Panc1 (cell line): ENCODE measurements around the gene CFAP251. TPM values are rescaled to one million over a fixed set of nuclear protein-coding genes. Genes with fewer than 3 reads are reported as not detected.

Experiments
- ATAC-seq: fragments of 200-7000 bp; cut with Tn5 transposase; 2 replicates; pipeline ENCODE4 v1.9.1; 2020; ENCODE audit warnings: mild to moderate bottlenecking, moderate library complexity
- BruUV-seq: library from RNA; stranded (reverse); fragments of 400-500 nt; replicated peaks from 2 replicates; lab custom pipeline; 2021; lab: Mats Ljungman, UMichigan
- CTCF ChIA-PET: fragments of 300-600 bp; sonication (Branson Sonifier 250); formaldehyde crosslinking; loops from one replicate; lab custom pipeline; 2022; ENCODE audit warnings: antibody characterized with exemption; lab: Charles Lee
- POLR2A ChIA-PET: fragments of 300-600 bp; sonication (Branson Sonifier 250); formaldehyde crosslinking; loops from one replicate; lab custom pipeline; 2022; ENCODE audit warnings: antibody characterized with exemption; lab: Charles Lee
- DNase-seq: peaks from one replicate; pipeline ENCODE4 v3.0.0-alpha.2; 2010; ENCODE audit warnings: low read depth, low spot score
- H3K27ac ChIP-seq: 2 replicates; pipeline ENCODE4 v1.5.1; 2011; ENCODE audit warnings: mild to moderate bottlenecking, low read length, inconsistent platforms
- H3K27me3 ChIP-seq: fragments of 200-500 bp; sonication (Bioruptor generic); 2 replicates; pipeline ENCODE4 v1.6.0; 2014; ENCODE audit warnings: low read length, inconsistent platforms; ENCODE audit not compliant: control insufficient read depth, insufficient read depth
- H3K36me3 ChIP-seq: fragments of 200-500 bp; sonication (Bioruptor generic); 2 replicates; pipeline ENCODE4 v1.5.1; 2014; ENCODE audit warnings: inconsistent platforms, mild to moderate bottlenecking, low read length, moderate library complexity; ENCODE audit not compliant: control insufficient read depth, insufficient read depth
- H3K4me1 ChIP-seq: 2 replicates; pipeline ENCODE4 v1.5.1; 2011; ENCODE audit warnings: inconsistent platforms, mild to moderate bottlenecking, low read length, moderate library complexity; ENCODE audit not compliant: control insufficient read depth, insufficient read depth
- H3K4me3 ChIP-seq, 2 experiments: 2 replicates each; pipeline ENCODE4 v1.5.1; 2011 to 2012; ENCODE audit warnings: low read depth in 2 of 2, low read length in 2 of 2, mild to moderate bottlenecking in 2 of 2, inconsistent platforms in 1 of 2, moderate library complexity in 1 of 2
- H3K9me3 ChIP-seq: fragments of 200-500 bp; sonication (Bioruptor generic); 2 replicates; pipeline ENCODE4 v1.5.1; 2014; ENCODE audit warnings: low read depth, mild to moderate bottlenecking, inconsistent platforms, low read length, moderate library complexity; ENCODE audit not compliant: control insufficient read depth, insufficient read depth
- CTCF ChIP-seq: fragments of 450-650 bp; IDR thresholded peaks from 2 replicates; pipeline ENCODE4 v1.5.1; 2017; ENCODE audit warnings: mild to moderate bottlenecking
- POLR2AphosphoS5 ChIP-seq: IDR thresholded peaks from 2 replicates; pipeline ENCODE4 v1.6.1; 2012; ENCODE audit warnings: mild to moderate bottlenecking, low read depth, low read length, moderate library complexity
- REST ChIP-seq, 2 experiments: IDR thresholded peaks; 2 replicates each; pipeline ENCODE4 v1.6.1; 2011 to 2012; ENCODE audit warnings: low read depth in 2 of 2, control low read depth in 1 of 2, low read length in 1 of 2, mild to moderate bottlenecking in 1 of 2, moderate library complexity in 1 of 2; ENCODE audit not compliant: insufficient read depth in 1 of 2
- SIN3A ChIP-seq: IDR thresholded peaks from 2 replicates; pipeline ENCODE4 v1.6.1; 2012; ENCODE audit warnings: low read depth, mild to moderate bottlenecking, low read length, moderate library complexity, borderline replicate concordance; ENCODE audit not compliant: insufficient read depth
- TCF7L2 ChIP-seq: IDR thresholded peaks from 2 replicates; pipeline ENCODE4 v1.6.1; 2011; ENCODE audit warnings: mild to moderate bottlenecking, low read depth, low read length, inconsistent platforms
- in situ Hi-C: cut with HindIII; loops from 2 replicates; pipeline ENCODE4 v1.10.0; 2016; ENCODE audit warnings: low sequenced_read_pairs, low pct_unique_long_range_greater_than_20kb
- intact Hi-C: fragments of 100-400 bp; cut with micrococcal nuclease; formaldehyde crosslinking; loops from one replicate; pipeline ENCODE4 v1.10.0; 2022; ENCODE audit not compliant: unreplicated experiment
- total RNA-seq: library from RNA; stranded (reverse); gene quantifications from one replicate; pipeline ENCODE4 v1.2.1, GENCODE V29; 2021; ENCODE audit not compliant: unreplicated experiment

CFAP251 gene
- total RNA-seq, 1 experiment from 2014 or later, result 4.2 TPM

GRCh38 chr12:122018457-122018856, 100.1 kb downstream of the CFAP251 start:
- TF ChIP-seq SIN3A (no peak), CTCF (no peak), POLR2AphosphoS5 (no peak), REST (IDR thresholded peaks at IDR 0.05; ENCODE audit: insufficient read depth in 1 of 2, low read depth in 2 of 2, low read length in 1 of 2) (no peak), TCF7L2 (no peak)
- H3K4me1 ChIP-seq, result peaks cover 5% of the 10 kb centered on the region; the same call in 1 of the 2 replicates
- H3K27ac ChIP-seq, result no peak overlapping the region
- H3K27me3 ChIP-seq, result no peaks in the 10 kb centered on the region
- CTCF ChIA-PET, result no interaction called here
- intact Hi-C loops, result no loop called here
- H3K9me3 ChIP-seq, result no peaks in the 10 kb centered on the region
- no peak overlapping the region for H3K4me3 ChIP-seq
- no peak for ATAC-seq
- H3K36me3 ChIP-seq, result no peaks in the 10 kb centered on the region; the same call in 1 of the 2 replicates
- POLR2A ChIA-PET, result no interaction called here
- BruUV-seq, result no TSS peak
- in situ Hi-C loops, result loop anchor here (5.0 kb wide), 1 partner anchor 51 kb away; no protein-coding TSS in a partner anchor
- DNase-seq, result no peak

GRCh38 chr12:122018937-122019336, 100.5 kb downstream of the CFAP251 start:
- H3K27ac ChIP-seq, result no peak overlapping the region
- TF ChIP-seq REST (IDR thresholded peaks at IDR 0.05; ENCODE audit: insufficient read depth in 1 of 2, low read depth in 2 of 2, low read length in 1 of 2), result no peak
- H3K9me3 ChIP-seq, result no peaks in the 10 kb centered on the region
- H3K27me3 ChIP-seq, result no peaks in the 10 kb centered on the region
- no peak for DNase-seq
- no peak for ATAC-seq
- no peaks in the 10 kb centered on the region; the same call in 1 of the 2 replicates for H3K36me3 ChIP-seq
- CTCF ChIA-PET, result no interaction called here
- in situ Hi-C loops, result loop anchor here (5.0 kb wide), 1 partner anchor 52 kb away; no protein-coding TSS in a partner anchor
- no peak overlapping the region for H3K4me3 ChIP-seq
- H3K4me1 ChIP-seq, result peaks cover 5% of the 10 kb centered on the region; the same call in 1 of the 2 replicates
- no TSS peak for BruUV-seq
- POLR2A ChIA-PET, result no interaction called here
- intact Hi-C loops, result no loop called here
